Stimulated activated CD4-positive, alpha-beta T cell treated with anti-CD3 and anti-CD28 coated beads, Interleukin-1b, Interleukin-23, amount 100 ng/mL, for 1 hour (primary cell): ENCODE measurements around the gene MYMX.
"Not testable (repeated sequence)": the region's sequence is repeated elsewhere in the genome, so short reads cannot be mapped to it uniquely, and the experiment has no call there.

ENCODE experiments used
- DNase-seq, 2 donors: peaks; one replicate each; pipeline ENCODE4 v3.0.0-alpha.2; 2020; ENCODE audit warnings: low read depth in 2 of 2

Gene MYMX

DNA sequence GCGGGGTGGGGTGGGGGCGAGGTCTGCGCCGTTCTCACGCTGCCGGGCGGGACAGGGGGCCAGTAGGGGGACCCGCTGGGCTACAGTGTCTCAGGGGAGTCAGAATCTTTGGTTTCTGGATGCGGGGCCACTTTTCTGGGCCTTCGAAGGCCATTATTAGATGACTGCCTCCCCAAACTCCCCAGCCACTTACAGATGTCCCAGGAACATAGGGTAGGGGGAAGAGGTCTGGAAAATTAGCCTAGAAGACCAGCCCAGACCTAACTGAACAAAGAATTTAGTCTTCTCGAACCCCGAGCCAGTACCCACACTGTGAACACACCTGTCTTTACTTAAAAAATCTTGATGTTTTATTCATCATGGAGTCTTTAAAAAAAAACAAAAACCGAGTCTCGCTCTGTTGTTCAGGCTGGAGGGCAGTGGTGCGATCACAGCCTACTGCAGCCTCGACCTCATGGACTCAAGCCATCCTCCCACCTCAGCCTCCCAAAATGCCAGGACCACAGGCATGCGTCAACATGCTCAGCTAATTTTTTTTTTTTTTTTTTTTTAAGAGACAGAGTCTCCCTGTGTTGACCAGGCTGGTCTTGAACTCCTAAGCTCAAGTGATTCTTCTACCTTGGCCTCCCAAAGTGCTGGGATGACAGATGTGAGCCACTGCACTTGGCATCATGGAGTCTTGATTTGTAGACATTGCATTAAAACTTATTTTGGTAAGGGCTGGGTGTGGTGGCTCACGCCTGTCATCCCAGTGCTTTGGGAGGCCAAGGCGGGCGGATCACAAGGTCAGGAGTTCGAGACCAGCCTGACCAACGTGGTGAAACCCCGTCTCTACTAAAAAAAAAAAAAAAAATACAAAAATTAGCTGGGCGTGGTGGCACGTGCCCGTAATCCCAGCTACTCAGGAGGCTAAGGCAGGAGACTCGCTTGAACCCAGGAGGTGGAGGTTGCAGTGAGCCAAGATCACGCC lies 3.4 kb downstream of the MYMX start:
- no peak for DNase-seq

DNA sequence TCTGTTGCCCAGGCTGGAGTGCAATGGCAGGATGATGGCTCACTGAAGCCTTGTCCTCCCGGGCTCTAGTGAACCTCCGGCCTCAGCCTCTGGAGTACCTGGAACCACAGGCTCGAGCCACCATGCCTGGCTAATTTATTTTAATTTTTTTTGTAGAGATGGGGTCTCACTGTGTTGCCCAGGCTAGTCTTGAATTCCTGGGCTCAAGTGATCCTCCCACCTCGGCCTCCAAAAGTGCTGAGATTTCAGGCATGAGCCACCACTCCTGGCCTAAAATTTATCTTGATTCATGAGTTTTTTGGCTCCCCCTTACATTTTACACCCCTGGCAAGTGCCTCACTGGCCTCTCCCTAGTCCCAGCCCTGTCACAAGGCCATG lies 4.2 kb downstream of the MYMX start:
- no peak for DNase-seq

GRCh38 chr6:44221291-44221960 lies 4.7 kb downstream of the MYMX start:
- DNase-seq = peak; percentile 40 to 46

DNA sequence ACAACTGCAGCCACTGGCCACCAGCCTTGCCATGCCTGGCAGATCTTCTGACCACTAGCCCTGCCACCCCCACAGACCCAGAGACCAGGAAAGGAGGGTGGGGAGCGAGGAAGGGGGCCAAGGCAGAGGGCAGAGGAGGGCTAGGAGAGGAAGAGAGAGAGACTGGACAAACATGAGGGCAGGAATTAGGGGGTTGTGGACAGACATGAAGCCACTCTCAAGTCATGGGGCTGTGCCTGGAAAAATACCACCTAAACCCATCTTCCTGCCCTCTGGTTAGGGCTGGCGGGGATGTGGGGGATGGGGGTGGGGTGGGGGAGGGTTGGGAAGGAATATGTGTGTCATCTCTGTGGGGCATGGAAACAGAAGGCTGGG lies 5.2 kb downstream of the MYMX start:
- no peak for DNase-seq

GRCh38 chr6:44222486-44223318 lies 6.0 kb downstream of the MYMX start:
- DNase-seq = no peak

- peak; percentile 56 to 78 for DNase-seq
Observed at GRCh38 chr6:44223319-44224028, 6.7 kb downstream of the MYMX start, which contains the start of gene SLC29A1. Gene SLC29A1 (plus strand): TSS chr6:44223595. CDS start chr6:44227314, 3,719 bp downstream.

- no peak for DNase-seq
Observed at GRCh38 chr6:44224029-44224964, 7.6 kb downstream of the MYMX start.

GRCh38 chr6:44224965-44225305 lies 8.2 kb downstream of the MYMX start:
- DNase-seq = no peak

GRCh38 chr6:44225579-44226325 lies 9.0 kb downstream of the MYMX start:
- DNase-seq = no peak

GRCh38 chr6:44226368-44227147 lies 9.8 kb downstream of the MYMX start:
- no peak for DNase-seq

DNA sequence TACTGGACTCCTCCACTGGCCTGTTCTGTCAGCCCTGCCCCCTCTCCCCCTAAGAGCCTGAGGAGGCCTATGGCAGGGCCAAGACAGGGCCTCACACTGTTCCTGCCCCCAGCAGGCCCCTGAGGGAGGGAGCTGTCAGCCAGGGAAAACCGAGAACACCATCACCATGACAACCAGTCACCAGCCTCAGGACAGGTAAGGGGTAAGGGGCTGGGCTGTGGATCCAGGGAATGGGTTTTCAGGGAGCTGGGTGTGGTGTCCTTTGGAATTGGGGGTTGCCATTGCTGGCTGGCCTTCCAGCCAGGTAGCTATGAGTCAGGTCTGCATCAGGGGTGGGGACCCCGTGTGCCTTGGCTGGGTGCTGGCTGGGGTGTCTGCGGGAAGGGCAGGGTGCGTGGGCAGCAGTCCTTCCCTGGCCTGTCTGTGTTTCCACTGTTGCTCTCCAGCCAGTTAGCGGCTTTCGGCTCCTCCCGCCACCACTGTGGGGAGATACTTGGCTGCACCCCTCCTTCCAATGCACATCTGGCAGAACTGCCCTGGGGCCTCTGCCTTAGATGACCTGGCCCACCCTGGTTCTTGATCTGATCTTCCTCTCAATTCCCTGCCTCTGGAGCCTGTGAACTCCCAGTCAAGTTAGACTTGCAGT lies 10.5 kb downstream of the MYMX start:
- no peak for DNase-seq

GRCh38 chr6:44228031-44228430 lies 11.3 kb downstream of the MYMX start:
- DNase-seq = no peak

DNA sequence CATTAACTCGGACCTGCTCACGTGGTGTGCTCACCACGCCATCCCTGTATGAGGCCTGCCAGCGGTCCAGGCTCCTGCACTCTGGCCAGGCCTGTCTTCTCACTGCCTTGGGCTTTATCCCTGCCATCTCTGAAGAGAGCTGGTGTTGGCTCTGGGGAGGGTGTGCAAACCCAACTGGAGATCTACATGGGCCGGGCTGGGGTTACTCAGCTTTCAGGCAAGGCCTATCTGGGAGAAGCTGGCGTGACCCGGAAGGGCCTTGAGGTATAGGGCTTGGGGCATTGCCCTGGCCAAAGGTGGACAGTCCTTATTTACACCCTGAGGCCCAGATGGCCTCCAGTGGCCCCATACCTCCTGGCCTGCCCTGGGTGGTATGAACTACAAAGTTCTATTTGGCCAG lies 11.7 kb downstream of the MYMX start:
- DNase-seq = no peak

DNA sequence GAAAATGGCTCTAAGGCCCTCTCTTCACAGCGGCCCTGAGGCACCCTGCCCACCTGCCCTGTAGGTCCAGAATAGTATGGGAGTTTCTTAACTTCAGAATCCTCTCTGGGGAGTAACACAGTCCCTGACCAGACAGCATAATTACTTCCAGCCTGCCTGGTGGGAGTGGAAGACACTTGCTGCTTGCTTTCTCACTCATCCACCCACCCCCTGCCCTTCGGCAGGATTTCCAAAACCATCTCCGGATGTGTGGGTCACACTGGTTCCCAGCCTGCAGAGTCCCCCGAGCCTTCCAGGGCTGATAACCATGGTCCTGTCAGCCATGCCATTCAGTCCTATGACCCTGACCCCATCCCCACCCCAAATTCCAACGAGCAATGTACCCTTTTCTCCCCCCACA lies 12.1 kb downstream of the MYMX start:
- no peak for DNase-seq

GRCh38 chr6:44229376-44230033 lies 12.8 kb downstream of the MYMX start:
- no peak for DNase-seq

- no peak for DNase-seq
Observed at GRCh38 chr6:44230034-44230675, 13.4 kb downstream of the MYMX start.

GRCh38 chr6:44231426-44231825 lies 14.7 kb downstream of the MYMX start:
- not testable (repeated sequence) for DNase-seq
